ENCODE results near the gene PLEKHA6. TPM values are rescaled to one million over a fixed set of nuclear protein-coding genes. Genes with fewer than 3 reads are reported as not detected.

PLEKHA6 gene
- polyA plus RNA-seq, 3 donors: 0.08 TPM; not detected in 1

DNA sequence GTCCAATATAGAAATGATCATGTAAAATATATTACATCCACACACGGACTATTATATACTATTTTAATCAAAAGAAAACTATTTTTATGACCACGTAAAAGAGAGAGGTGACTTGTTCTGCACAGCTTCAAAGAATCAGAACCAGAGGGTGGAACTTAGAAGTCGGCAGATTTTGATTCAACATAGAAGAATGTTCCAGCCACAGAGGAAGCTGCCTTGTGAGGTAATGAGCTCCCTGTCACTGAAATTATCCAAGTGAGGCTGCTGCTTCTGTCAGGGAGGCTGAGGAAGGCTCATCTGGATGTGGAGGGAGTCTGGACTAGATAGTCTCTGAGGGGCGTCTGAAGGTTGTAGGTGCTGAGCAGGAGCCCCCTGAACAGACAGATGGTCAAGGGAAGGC, 2.7 kb downstream of the PLEKHA6 start:
- Mint-ChIP-seq H3K9me3 (peaks cover 0 to 4% (median 0%) of the 10 kb centered on the region in 7 donors), H3K4me3 (peak overlapping the region in 1 of 2 donors; percentile 34), H3K27me3 (ENCODE audit: low read depth in 3 of 3) (peaks cover 25 to 44% (median 32%) of the 10 kb centered on the region in 3 donors), H3K36me3 (no peaks in the 10 kb centered on the region), H3K4me1 (peaks cover 11% of the 10 kb centered on the region), H3K27ac (no peak overlapping the region)
- WGBS (ENCODE audit: insufficient coverage): 94% methylated on average over 2 of the region's 4 CpGs
- H2AFZ ChIP-seq (ENCODE audit: insufficient read depth, low read depth, low read length, poor library complexity, severe bottlenecking): no peak overlapping the region
- H3K4me1 ChIP-seq (ENCODE audit: control insufficient read depth in 1 of 2, insufficient read depth in 2 of 2, low read length in 2 of 2): peaks cover 6 to 8% of the 10 kb centered on the region in 2 donors
- H3K4me2 ChIP-seq (replicated peaks; ENCODE audit: extremely low read depth, low read length, poor library complexity, severe bottlenecking): no peak overlapping the region
- intact Hi-C loops (cut with micrococcal nuclease): no loop called here
- TF ChIP-seq CTCF (IDR thresholded peaks at IDR 0.05): no peak
- no peak overlapping the region for H3K9ac ChIP-seq (ENCODE audit: insufficient read depth, low read length, poor library complexity, severe bottlenecking)
- no peaks in the 10 kb centered on the region for H4K20me1 ChIP-seq (ENCODE audit: insufficient read depth, low read length)
- DNase-seq: no peak
- H3K9me3 ChIP-seq (replicated peaks in 1 of 2; ENCODE audit: control insufficient read depth in 1 of 2, insufficient read depth in 1 of 2, low read length in 2 of 2): no peaks in the 10 kb centered on the region
- H3K79me2 ChIP-seq (ENCODE audit: insufficient read depth, low read length): no peaks in the 10 kb centered on the region
- H3K4me3 ChIP-seq (replicated peaks in 1 of 3; ENCODE audit: low read depth in 2 of 3, low read length in 3 of 3): no peak overlapping the region
- no peaks in the 10 kb centered on the region for H3K36me3 ChIP-seq (replicated peaks in 1 of 2; ENCODE audit: control insufficient read depth in 1 of 2, insufficient read depth in 2 of 2, low read length in 2 of 2)
- H3K27me3 ChIP-seq (ENCODE audit: control insufficient read depth in 2 of 2, insufficient read depth in 2 of 2, low read length in 2 of 2): peaks cover 5 to 30% of the 10 kb centered on the region in 2 donors
- no peak overlapping the region for H3K27ac ChIP-seq (ENCODE audit: low read depth in 1 of 2, low read length in 2 of 2)

- Mint-ChIP-seq H3K27ac (no peak overlapping the region), H3K27me3 (ENCODE audit: low read depth in 3 of 3) (peaks cover 23 to 39% (median 30%) of the 10 kb centered on the region in 3 donors), H3K9me3 (peaks cover 0 to 4% (median 0%) of the 10 kb centered on the region in 7 donors), H3K4me1 (peaks cover 13% of the 10 kb centered on the region), H3K36me3 (no peaks in the 10 kb centered on the region), H3K4me3 (no peak overlapping the region)
- H3K27me3 ChIP-seq (ENCODE audit: control insufficient read depth in 2 of 2, insufficient read depth in 2 of 2, low read length in 2 of 2): peaks cover 5 to 28% of the 10 kb centered on the region in 2 donors
- no peaks in the 10 kb centered on the region for H3K36me3 ChIP-seq (replicated peaks in 1 of 2; ENCODE audit: control insufficient read depth in 1 of 2, insufficient read depth in 2 of 2, low read length in 2 of 2)
- WGBS (ENCODE audit: insufficient coverage): 100% methylated on average over 1 of the region's 4 CpGs
- intact Hi-C loops (cut with micrococcal nuclease): no loop called here
- H3K4me3 ChIP-seq (replicated peaks in 1 of 3; ENCODE audit: low read depth in 2 of 3, low read length in 3 of 3): no peak overlapping the region
- no peak overlapping the region for H3K27ac ChIP-seq (ENCODE audit: low read depth in 1 of 2, low read length in 2 of 2)
- H2AFZ ChIP-seq (ENCODE audit: insufficient read depth, low read depth, low read length, poor library complexity, severe bottlenecking): no peak overlapping the region
- TF ChIP-seq CTCF (IDR thresholded peaks at IDR 0.05): no peak
- no peaks in the 10 kb centered on the region for H4K20me1 ChIP-seq (ENCODE audit: insufficient read depth, low read length)
- no peak for DNase-seq
- H3K79me2 ChIP-seq (ENCODE audit: insufficient read depth, low read length): no peaks in the 10 kb centered on the region
- no peak overlapping the region for H3K9ac ChIP-seq (ENCODE audit: insufficient read depth, low read length, poor library complexity, severe bottlenecking)
- no peaks in the 10 kb centered on the region for H3K9me3 ChIP-seq (replicated peaks in 1 of 2; ENCODE audit: control insufficient read depth in 1 of 2, insufficient read depth in 1 of 2, low read length in 2 of 2)
- H3K4me2 ChIP-seq (replicated peaks; ENCODE audit: extremely low read depth, low read length, poor library complexity, severe bottlenecking): no peak overlapping the region
- H3K4me1 ChIP-seq (ENCODE audit: control insufficient read depth in 1 of 2, insufficient read depth in 2 of 2, low read length in 2 of 2): peaks cover 6 to 8% of the 10 kb centered on the region in 2 donors
Measured at GRCh38 chr1:204355913-204356312, 3.8 kb downstream of the PLEKHA6 start.

Measured in CD14-positive monocyte (primary cell).